GM23338 (cell line): ENCODE data around the gene GSG1L.

Source experiments
- CREB1 ChIP-seq: fragments of 250-450 bp; sonication (Bioruptor Pico); IDR thresholded peaks from 2 replicates; pipeline ENCODE4 v1.5.0; 2020; ENCODE audit warnings: low read depth, mild to moderate bottlenecking, moderate library complexity
- CTCF ChIP-seq, 2 experiments: fragments of 200-600 bp in 1 of 2; sonication (generic) in 1 of 2; conservative IDR thresholded peaks; 2 replicates each; pipeline versions ENCODE4 v1.5.1 to v1.6.1; 2016 to 2017; ENCODE audit warnings: antibody characterized with exemption in 2 of 2, low read depth in 2 of 2, mild to moderate bottlenecking in 2 of 2, moderate library complexity in 1 of 2
- EZH2 ChIP-seq: fragments of 200-600 bp; sonication (generic); IDR thresholded peaks from one replicate; pipeline ENCODE4 v1.8.0; 2017; ENCODE audit warnings: antibody characterized with exemption, mild to moderate bottlenecking, low read depth; ENCODE audit not compliant: unreplicated experiment
- EZH2phosphoT487 ChIP-seq: fragments of 200-600 bp; sonication (generic); IDR thresholded peaks from one replicate; pipeline ENCODE4 v1.8.1; 2018; ENCODE audit warnings: antibody characterized with exemption; ENCODE audit not compliant: unreplicated experiment
- JUNB ChIP-seq: IDR thresholded peaks from one replicate; pipeline ENCODE4 v1.6.1; 2016; ENCODE audit warnings: antibody characterized with exemption; ENCODE audit not compliant: unreplicated experiment
- POLR2AphosphoS5 ChIP-seq: IDR thresholded peaks from 2 replicates; pipeline ENCODE4 v1.6.1; 2016; ENCODE audit warnings: antibody characterized with exemption, low read depth
- ZNF331 ChIP-seq: fragments of 250-450 bp; sonication (Bioruptor Pico); IDR thresholded peaks from 2 replicates; pipeline ENCODE4 v1.5.0; 2020; ENCODE audit warnings: low read depth, mild to moderate bottlenecking, moderate library complexity
- TF ChIP-seq, protein P1 (sequence below): fragments of 250-450 bp; sonication (Bioruptor Pico); IDR thresholded peaks from 2 replicates; pipeline ENCODE4 v1.5.0; 2020; ENCODE audit warnings: mild to moderate bottlenecking, moderate library complexity
- TF ChIP-seq, protein P2 (sequence below): IDR thresholded peaks from one replicate; pipeline ENCODE4 v1.6.1; 2018; ENCODE audit warnings: antibody characterized with exemption; ENCODE audit not compliant: unreplicated experiment

GRCh38 chr16:27803775-27804549 is 259.6 kb downstream of the GSG1L start:
- TF ChIP-seq CTCF (conservative IDR thresholded peaks at IDR 0.05; ENCODE audit: low read depth in 2 of 2), result no peak
- TF ChIP-seq POLR2AphosphoS5, result no peak
- TF ChIP-seq ZNF331 (CRISPR knock-in tag), result no peak
- no peak for TF ChIP-seq EZH2phosphoT487
- no peak for TF ChIP-seq JUNB
- no peak for TF ChIP-seq EZH2
- TF ChIP-seq, protein P1, sequence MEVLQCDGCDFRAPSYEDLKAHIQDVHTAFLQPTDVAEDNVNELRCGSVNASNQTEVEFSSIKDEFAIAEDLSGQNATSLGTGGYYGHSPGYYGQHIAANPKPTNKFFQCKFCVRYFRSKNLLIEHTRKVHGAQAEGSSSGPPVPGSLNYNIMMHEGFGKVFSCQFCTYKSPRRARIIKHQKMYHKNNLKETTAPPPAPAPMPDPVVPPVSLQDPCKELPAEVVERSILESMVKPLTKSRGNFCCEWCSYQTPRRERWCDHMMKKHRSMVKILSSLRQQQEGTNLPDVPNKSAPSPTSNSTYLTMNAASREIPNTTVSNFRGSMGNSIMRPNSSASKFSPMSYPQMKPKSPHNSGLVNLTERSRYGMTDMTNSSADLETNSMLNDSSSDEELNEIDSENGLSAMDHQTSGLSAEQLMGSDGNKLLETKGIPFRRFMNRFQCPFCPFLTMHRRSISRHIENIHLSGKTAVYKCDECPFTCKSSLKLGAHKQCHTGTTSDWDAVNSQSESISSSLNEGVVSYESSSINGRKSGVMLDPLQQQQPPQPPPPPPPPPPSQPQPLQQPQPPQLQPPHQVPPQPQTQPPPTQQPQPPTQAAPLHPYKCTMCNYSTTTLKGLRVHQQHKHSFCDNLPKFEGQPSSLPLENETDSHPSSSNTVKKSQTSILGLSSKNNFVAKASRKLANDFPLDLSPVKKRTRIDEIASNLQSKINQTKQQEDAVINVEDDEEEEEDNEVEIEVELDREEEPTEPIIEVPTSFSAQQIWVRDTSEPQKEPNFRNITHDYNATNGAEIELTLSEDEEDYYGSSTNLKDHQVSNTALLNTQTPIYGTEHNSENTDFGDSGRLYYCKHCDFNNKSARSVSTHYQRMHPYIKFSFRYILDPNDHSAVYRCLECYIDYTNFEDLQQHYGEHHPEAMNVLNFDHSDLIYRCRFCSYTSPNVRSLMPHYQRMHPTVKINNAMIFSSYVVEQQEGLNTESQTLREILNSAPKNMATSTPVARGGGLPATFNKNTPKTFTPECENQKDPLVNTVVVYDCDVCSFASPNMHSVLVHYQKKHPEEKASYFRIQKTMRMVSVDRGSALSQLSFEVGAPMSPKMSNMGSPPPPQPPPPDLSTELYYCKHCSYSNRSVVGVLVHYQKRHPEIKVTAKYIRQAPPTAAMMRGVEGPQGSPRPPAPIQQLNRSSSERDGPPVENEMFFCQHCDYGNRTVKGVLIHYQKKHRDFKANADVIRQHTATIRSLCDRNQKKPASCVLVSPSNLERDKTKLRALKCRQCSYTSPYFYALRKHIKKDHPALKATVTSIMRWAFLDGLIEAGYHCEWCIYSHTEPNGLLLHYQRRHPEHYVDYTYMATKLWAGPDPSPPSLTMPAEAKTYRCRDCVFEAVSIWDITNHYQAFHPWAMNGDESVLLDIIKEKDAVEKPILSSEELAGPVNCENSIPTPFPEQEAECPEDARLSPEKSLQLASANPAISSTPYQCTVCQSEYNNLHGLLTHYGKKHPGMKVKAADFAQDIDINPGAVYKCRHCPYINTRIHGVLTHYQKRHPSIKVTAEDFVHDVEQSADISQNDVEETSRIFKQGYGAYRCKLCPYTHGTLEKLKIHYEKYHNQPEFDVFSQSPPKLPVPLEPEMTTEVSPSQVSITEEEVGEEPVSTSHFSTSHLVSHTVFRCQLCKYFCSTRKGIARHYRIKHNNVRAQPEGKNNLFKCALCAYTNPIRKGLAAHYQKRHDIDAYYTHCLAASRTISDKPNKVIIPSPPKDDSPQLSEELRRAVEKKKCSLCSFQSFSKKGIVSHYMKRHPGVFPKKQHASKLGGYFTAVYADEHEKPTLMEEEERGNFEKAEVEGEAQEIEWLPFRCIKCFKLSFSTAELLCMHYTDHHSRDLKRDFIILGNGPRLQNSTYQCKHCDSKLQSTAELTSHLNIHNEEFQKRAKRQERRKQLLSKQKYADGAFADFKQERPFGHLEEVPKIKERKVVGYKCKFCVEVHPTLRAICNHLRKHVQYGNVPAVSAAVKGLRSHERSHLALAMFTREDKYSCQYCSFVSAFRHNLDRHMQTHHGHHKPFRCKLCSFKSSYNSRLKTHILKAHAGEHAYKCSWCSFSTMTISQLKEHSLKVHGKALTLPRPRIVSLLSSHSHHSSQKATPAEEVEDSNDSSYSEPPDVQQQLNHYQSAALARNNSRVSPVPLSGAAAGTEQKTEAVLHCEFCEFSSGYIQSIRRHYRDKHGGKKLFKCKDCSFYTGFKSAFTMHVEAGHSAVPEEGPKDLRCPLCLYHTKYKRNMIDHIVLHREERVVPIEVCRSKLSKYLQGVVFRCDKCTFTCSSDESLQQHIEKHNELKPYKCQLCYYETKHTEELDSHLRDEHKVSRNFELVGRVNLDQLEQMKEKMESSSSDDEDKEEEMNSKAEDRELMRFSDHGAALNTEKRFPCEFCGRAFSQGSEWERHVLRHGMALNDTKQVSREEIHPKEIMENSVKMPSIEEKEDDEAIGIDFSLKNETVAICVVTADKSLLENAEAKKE (CRISPR knock-in tag), result no peak
- TF ChIP-seq, protein P2, sequence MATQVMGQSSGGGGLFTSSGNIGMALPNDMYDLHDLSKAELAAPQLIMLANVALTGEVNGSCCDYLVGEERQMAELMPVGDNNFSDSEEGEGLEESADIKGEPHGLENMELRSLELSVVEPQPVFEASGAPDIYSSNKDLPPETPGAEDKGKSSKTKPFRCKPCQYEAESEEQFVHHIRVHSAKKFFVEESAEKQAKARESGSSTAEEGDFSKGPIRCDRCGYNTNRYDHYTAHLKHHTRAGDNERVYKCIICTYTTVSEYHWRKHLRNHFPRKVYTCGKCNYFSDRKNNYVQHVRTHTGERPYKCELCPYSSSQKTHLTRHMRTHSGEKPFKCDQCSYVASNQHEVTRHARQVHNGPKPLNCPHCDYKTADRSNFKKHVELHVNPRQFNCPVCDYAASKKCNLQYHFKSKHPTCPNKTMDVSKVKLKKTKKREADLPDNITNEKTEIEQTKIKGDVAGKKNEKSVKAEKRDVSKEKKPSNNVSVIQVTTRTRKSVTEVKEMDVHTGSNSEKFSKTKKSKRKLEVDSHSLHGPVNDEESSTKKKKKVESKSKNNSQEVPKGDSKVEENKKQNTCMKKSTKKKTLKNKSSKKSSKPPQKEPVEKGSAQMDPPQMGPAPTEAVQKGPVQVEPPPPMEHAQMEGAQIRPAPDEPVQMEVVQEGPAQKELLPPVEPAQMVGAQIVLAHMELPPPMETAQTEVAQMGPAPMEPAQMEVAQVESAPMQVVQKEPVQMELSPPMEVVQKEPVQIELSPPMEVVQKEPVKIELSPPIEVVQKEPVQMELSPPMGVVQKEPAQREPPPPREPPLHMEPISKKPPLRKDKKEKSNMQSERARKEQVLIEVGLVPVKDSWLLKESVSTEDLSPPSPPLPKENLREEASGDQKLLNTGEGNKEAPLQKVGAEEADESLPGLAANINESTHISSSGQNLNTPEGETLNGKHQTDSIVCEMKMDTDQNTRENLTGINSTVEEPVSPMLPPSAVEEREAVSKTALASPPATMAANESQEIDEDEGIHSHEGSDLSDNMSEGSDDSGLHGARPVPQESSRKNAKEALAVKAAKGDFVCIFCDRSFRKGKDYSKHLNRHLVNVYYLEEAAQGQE, result no peak
- TF ChIP-seq CREB1 (CRISPR knock-in tag), result no peak
